Vagina (tissue), 2 donors: ENCODE data around the gene CYP26A1. TPM values are rescaled to one million over a fixed set of nuclear protein-coding genes. Genes with fewer than 3 reads are reported as not detected.

Experiments
- DNase-seq, 2 donors: peaks; one replicate each; pipeline ENCODE4 v3.0.0-alpha.2; 2017; ENCODE audit errors: extremely low spot score in 2 of 2
- H3K27ac ChIP-seq: fragments of 200-600 bp; sonication (generic); one replicate; pipeline ENCODE4 v1.5.1; 2019
- H3K27me3 ChIP-seq: fragments of 200-600 bp; sonication (generic); one replicate; pipeline ENCODE4 v1.5.1; 2019
- H3K36me3 ChIP-seq, 2 donors: fragments of 200-600 bp; sonication (generic); one replicate each; pipeline ENCODE4 v1.5.1; 2017 to 2019
- H3K4me1 ChIP-seq: fragments of 200-600 bp; sonication (generic); one replicate; pipeline ENCODE4 v1.5.1; 2019
- H3K4me3 ChIP-seq, 2 donors: fragments of 200-600 bp; sonication (generic); 1 replicate in 1 of 2; 2 replicates in 1 of 2; pipeline ENCODE4 v1.5.1; 2016 to 2019
- H3K9me3 ChIP-seq: fragments of 200-600 bp; sonication (generic); one replicate; pipeline ENCODE4 v1.5.1; 2019
- POLR2A ChIP-seq, 2 donors: fragments of 450-650 bp; IDR thresholded peaks; one replicate each; pipeline ENCODE4 v1.6.1; 2017; ENCODE audit warnings: antibody characterized with exemption in 2 of 2, mild to moderate bottlenecking in 2 of 2, moderate library complexity in 2 of 2
- POLR2AphosphoS5 ChIP-seq, 2 donors: sonication (generic); formaldehyde crosslinking; IDR thresholded peaks; one replicate each; pipeline ENCODE4 v1.9.0; 2017; ENCODE audit warnings: antibody characterized with exemption in 2 of 2, mild to moderate bottlenecking in 2 of 2, low read depth in 1 of 2; ENCODE audit not compliant: insufficient read depth in 1 of 2
- intact Hi-C: fragments of 100-400 bp; cut with DNase I; formaldehyde crosslinking; loops from one replicate; pipeline ENCODE4 v1.15.1; 2023
- total RNA-seq: library from RNA; depleted of rRNA; stranded (reverse); fragments of >200 nt; gene quantifications from one replicate; pipeline ENCODE4 v1.2.3, GENCODE V29; 2016
- TF ChIP-seq, protein P1 (sequence below), 3 experiments: fragments of 450-650 bp in 2 of 3; fragments of 200-600 bp in 1 of 3; sonication (generic) in 1 of 3; IDR thresholded peaks; one replicate each; pipeline ENCODE4 v1.5.1; 2017 to 2019; ENCODE audit warnings: antibody characterized with exemption in 3 of 3, mild to moderate bottlenecking in 2 of 3, moderate library complexity in 2 of 3

Gene CYP26A1
- total RNA-seq, 1 donor from 2014 or later = not detected

DNA sequence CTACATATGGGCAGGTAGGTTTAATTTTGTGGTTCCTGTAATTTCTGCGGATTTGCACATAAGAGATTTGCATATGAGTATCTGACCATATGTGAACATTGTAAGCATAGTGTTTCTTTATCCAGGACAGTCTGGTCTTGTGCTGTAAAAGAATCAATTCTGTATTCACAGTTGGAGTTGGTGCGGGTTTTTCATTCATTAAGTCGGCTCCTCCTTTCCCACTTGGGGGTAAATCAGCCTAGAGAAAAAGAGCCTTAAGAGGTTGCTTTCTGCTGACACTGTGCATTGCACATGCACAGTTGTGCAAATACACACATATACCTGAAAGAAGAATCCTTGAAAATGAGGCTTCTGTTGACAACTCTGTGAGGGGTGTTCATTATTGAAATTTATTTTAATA lies 19.2 kb upstream of the CYP26A1 start:
- no peak for TF ChIP-seq POLR2A (IDR thresholded peaks at IDR 0.05)
- TF ChIP-seq POLR2AphosphoS5 (IDR thresholded peaks at IDR 0.05; ENCODE audit: insufficient read depth in 1 of 2, low read depth in 1 of 2) = no peak
- TF ChIP-seq, protein P1, sequence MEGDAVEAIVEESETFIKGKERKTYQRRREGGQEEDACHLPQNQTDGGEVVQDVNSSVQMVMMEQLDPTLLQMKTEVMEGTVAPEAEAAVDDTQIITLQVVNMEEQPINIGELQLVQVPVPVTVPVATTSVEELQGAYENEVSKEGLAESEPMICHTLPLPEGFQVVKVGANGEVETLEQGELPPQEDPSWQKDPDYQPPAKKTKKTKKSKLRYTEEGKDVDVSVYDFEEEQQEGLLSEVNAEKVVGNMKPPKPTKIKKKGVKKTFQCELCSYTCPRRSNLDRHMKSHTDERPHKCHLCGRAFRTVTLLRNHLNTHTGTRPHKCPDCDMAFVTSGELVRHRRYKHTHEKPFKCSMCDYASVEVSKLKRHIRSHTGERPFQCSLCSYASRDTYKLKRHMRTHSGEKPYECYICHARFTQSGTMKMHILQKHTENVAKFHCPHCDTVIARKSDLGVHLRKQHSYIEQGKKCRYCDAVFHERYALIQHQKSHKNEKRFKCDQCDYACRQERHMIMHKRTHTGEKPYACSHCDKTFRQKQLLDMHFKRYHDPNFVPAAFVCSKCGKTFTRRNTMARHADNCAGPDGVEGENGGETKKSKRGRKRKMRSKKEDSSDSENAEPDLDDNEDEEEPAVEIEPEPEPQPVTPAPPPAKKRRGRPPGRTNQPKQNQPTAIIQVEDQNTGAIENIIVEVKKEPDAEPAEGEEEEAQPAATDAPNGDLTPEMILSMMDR (IDR thresholded peaks at IDR 0.05) = no peak
- no peaks in the 10 kb centered on the region for H3K9me3 ChIP-seq
- H3K27ac ChIP-seq = no peak overlapping the region
- intact Hi-C loops = no loop called here
- DNase-seq = no peak
- no peaks in the 10 kb centered on the region for H3K27me3 ChIP-seq
- H3K36me3 ChIP-seq = no peaks in the 10 kb centered on the region
- no peaks in the 10 kb centered on the region for H3K4me1 ChIP-seq
- no peak overlapping the region for H3K4me3 ChIP-seq

DNA sequence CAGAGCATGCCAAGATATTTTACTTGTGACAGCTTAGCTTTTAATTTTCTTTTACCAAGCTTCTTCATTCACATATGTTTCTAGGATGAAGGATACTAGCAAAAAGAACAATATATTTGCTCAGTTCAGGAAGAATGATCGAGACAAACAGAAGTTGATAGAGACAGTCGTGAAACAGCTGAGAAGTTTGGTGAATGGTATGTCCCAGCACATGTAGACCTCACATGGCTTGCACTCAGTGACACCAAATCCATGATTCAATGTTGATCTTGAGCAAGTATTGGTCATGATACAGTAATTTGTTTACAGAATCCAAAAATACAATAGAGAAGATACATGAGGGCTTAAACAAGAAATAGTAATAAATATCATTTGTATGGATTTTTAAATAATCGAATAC lies 15.6 kb upstream of the CYP26A1 start:
- Histone ChIP-seq H3K4me1 (peaks cover 31% of the 10 kb centered on the region), H3K9me3 (no peaks in the 10 kb centered on the region), H3K27me3 (no peaks in the 10 kb centered on the region), H3K4me3 (no peak overlapping the region), H3K36me3 (no peaks in the 10 kb centered on the region), H3K27ac (no peak overlapping the region)
- no peak for TF ChIP-seq POLR2A (IDR thresholded peaks at IDR 0.05)
- TF ChIP-seq, protein P1 (IDR thresholded peaks at IDR 0.05) = no peak
- TF ChIP-seq POLR2AphosphoS5 (IDR thresholded peaks at IDR 0.05; ENCODE audit: insufficient read depth in 1 of 2, low read depth in 1 of 2) = no peak
- intact Hi-C loops = no loop called here
- no peak for DNase-seq

DNA sequence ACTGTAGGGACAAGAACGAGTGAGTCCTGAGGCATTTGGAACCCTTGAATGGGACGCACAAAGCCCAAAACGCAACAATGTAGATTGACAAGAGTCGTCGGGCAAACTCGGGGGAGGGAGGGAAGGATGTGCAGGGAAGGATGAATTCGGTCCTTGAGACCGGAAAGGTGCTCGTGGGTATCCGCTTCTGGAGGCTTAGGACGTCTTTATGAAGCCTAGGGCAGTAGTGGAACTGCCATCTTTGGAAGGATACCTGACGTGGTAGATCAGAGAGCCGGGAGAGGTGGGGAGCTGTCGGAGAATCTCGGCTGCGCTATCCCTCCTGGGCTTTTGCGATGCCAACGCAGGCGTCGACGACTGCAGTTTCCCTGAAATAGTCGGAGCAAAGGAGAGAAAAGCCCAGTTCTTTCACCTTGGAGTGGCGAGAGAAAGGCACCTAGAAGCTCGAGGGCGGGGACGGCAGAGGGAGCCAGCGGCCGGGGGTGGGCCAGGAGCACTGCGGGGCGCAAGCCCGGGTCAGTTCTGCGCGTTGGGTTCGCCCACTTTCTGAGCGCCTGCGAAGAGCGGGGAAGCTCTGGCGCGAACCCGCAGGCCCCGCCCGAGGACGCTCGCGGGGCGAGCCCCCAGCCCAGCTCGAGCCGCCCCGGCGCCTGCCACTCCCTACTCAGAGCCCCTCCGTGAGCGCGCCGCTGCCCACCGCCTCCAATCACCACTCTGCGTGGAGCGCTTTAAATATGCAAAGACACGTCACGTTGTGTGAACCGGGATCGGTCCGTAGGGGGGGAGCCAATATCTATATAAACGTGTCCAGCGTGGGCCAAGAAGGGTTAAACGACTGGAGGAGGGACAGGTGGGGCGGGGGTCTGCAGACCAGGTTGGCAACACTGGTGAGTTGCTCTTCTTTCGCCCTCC lies 13.5 kb upstream of the CYP26A1 start, which contains the start of gene CYP26C1:
CYP26C1 (plus strand) TSS at position 824 of the 912 bp plus-strand sequence. CDS start 466 bp downstream, outside the sequence.
- no peak within 1 kb of the TSS for H3K4me3 ChIP-seq

DNA sequence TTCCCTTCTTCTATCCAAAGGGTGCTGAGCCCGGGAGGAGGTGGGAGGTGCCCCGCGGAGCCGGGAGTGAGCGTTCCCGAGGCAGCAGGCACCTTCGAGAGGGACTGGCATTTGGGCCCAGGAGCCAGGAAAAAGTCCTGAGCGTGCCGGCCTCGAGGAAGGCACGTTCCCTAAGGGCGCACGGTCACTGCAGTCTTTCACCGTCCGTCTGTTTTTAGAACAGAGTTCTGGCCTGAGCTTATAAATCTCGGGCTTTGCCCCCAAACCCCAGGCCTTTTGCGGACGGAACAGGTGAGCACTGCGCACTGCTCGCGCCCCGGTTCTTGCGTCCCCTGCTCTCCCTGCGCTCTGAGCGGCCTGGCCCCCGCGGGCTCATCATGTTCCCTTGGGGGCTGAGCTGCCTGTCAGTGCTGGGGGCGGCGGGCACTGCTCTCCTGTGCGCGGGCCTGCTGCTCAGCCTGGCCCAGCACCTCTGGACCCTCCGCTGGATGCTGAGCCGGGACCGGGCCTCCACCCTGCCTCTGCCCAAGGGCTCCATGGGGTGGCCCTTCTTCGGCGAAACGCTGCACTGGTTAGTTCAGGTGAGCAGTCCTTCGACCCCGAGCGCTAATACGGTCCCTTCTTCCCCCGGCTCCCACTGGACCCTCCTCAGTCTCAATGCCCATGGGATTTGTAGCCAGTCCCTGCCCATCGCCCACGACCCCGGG lies 12.7 kb upstream of the CYP26A1 start:
- Histone ChIP-seq H3K36me3 (no peaks in the 10 kb centered on the region), H3K27me3 (peaks cover 5% of the 10 kb centered on the region), H3K4me3 (no peak overlapping the region)

More for the DNA sequence above, 13.5 kb upstream of the CYP26A1 start, which contains the start of gene CYP26C1:
- H3K4me1 ChIP-seq = peaks cover 32% of the 10 kb centered on the region
- intact Hi-C loops = no loop called here
- no peaks in the 10 kb centered on the region for H3K9me3 ChIP-seq
- H3K27ac ChIP-seq = no peak within 1 kb of the TSS
- no peak for DNase-seq
- H3K36me3 ChIP-seq = no peaks in the 10 kb centered on the region
- peaks cover 5% of the 10 kb centered on the region for H3K27me3 ChIP-seq
- TF ChIP-seq POLR2AphosphoS5 (IDR thresholded peaks at IDR 0.05; ENCODE audit: insufficient read depth in 1 of 2, low read depth in 1 of 2) = no peak
- TF ChIP-seq, protein P1 (IDR thresholded peaks at IDR 0.05) = no peak
- TF ChIP-seq POLR2A (IDR thresholded peaks at IDR 0.05) = no peak

More for the DNA sequence above, 12.7 kb upstream of the CYP26A1 start:
- Histone ChIP-seq H3K4me1 (peaks cover 35% of the 10 kb centered on the region), H3K9me3 (no peaks in the 10 kb centered on the region), H3K27ac (no peak overlapping the region)
- DNase-seq = no peak
- intact Hi-C loops = no loop called here
- TF ChIP-seq POLR2AphosphoS5 (IDR thresholded peaks at IDR 0.05; ENCODE audit: insufficient read depth in 1 of 2, low read depth in 1 of 2) = no peak
- TF ChIP-seq POLR2A (IDR thresholded peaks at IDR 0.05) = no peak
- TF ChIP-seq, protein P1 (IDR thresholded peaks at IDR 0.05) = no peak
